HFFc6 (cell line): ENCODE measurements around the gene PRM1. TPM values are rescaled to one million over a fixed set of nuclear protein-coding genes. Genes with fewer than 3 reads are reported as not detected.

ENCODE experiments used
- DNase-seq: peaks from one replicate; pipeline ENCODE4 v3.0.0-alpha.2; 2018
- H3K27ac Mint-ChIP-seq: 2 replicates; pipeline ENCODE4 v1.8.0; 2020; ENCODE audit warnings: mild to moderate bottlenecking, mixed read lengths
- H3K27me3 Mint-ChIP-seq: 2 replicates; pipeline ENCODE4 v1.8.0; 2021; ENCODE audit warnings: mild to moderate bottlenecking, moderate library complexity, mixed read lengths; ENCODE audit not compliant: insufficient read depth
- H3K36me3 Mint-ChIP-seq: 2 replicates; pipeline ENCODE4 v1.8.0; 2021; ENCODE audit warnings: low read depth, mixed read lengths
- H3K4me1 Mint-ChIP-seq: 2 replicates; pipeline ENCODE4 v1.8.0; 2020; ENCODE audit warnings: low read depth, mixed read lengths
- H3K4me3 Mint-ChIP-seq: 2 replicates; pipeline ENCODE4 v1.8.0; 2020; ENCODE audit warnings: mild to moderate bottlenecking, moderate library complexity, mixed read lengths
- H3K9me3 Mint-ChIP-seq: 2 replicates; pipeline ENCODE4 v1.8.0; 2020; ENCODE audit warnings: mild to moderate bottlenecking, mixed read lengths
- CTCF ChIP-seq: fragments of 200-600 bp; sonication (generic); IDR thresholded peaks from 2 replicates; pipeline ENCODE4 v1.5.0; 2021; ENCODE audit warnings: antibody characterized with exemption, mild to moderate bottlenecking
- total RNA-seq, 6 experiments: library from RNA; stranded (reverse); fragmentation: NEBNext Ultra II Directional; extraction: Animal tissue kit (Norgen Biotek cat#: 25700); gene quantifications; 2 replicates in 1 of 6; 3 replicates in 5 of 6; pipeline ENCODE4 v1.2.3, GENCODE V29; 2021

PRM1 gene
- total RNA-seq, 6 experiments from 2014 or later = not detected

DNA sequence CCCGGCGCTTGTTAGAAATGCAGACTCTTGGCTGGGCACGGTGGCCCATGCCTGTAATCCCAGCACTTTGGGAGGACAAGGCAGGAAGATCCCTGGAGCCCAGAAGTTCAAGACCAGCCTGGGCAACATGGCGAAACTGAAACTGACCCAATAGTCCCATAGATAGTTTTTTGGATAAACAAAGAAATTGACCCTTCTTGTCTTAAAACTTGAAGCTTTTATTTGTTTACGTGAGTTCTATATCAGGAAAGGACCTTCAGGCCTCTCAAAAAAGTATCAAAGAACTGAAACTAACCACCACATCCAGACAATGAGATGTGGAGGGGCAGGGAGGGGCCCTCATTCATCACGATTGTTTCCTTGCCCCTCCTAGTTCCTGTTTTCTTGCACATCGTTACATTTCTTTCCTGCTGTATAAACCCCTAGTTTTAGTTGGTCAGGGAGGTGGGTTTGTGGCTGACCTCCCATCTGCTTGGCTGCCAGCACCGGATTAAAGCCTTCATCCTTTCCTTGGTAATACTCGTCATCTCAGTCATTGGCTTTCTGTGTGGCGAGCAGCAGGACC, 29.9 kb upstream of the PRM1 start:
- Mint-ChIP-seq H3K4me3 (no peak overlapping the region), H3K36me3 (no peaks in the 10 kb centered on the region)
- no peak for DNase-seq

GRCh38 chr16:11310634-11310977, 29.5 kb upstream of the PRM1 start:
- Mint-ChIP-seq H3K27me3 (no peaks in the 10 kb centered on the region; the same call in 1 of the 2 replicates), H3K27ac (no peak overlapping the region), H3K4me3 (no peak overlapping the region), H3K9me3 (no peaks in the 10 kb centered on the region), H3K4me1 (peaks cover 33% of the 10 kb centered on the region), H3K36me3 (no peaks in the 10 kb centered on the region)
- no peak for DNase-seq
- no peak for TF ChIP-seq CTCF

More for the DNA sequence above, 29.9 kb upstream of the PRM1 start:
- Mint-ChIP-seq H3K27ac (no peak overlapping the region), H3K4me1 (peaks cover 37% of the 10 kb centered on the region), H3K27me3 (no peaks in the 10 kb centered on the region; the same call in 1 of the 2 replicates), H3K9me3 (no peaks in the 10 kb centered on the region)
- TF ChIP-seq CTCF = no peak

DNA sequence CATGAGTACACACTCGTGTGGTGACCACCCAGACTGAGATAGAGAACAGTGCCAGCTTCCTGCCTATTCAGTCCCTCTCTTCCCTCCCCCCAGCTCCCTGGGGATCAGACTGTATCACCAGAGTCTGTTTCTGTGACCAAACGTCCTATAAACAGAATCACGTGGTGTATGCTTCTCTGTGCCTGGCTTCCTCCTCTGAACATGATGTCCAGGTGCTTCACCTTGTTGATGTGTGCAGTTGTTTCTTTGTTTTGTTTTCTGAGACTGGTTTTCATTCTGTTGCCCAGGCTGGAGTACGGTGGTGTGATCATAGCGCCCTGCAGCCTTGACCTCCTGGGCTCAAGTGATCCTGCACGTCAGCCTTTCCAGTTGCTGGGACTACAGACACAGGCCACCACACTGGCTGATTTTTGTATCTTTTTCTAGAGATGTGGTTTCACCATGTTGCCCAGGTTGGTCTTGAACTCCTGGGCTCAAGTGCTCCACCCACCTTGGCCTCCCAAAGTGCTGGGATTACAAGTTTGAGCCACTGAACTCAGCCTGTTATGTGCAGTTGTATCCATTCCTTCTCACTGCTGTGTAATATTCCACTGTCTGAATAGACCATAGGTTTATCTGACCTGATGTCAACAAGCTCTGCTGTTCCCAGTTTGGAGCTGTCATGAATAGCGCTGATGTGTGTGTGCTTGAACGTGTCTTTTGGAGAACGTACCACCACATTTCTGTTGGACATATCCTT, 28.9 kb upstream of the PRM1 start:
- Mint-ChIP-seq H3K36me3 (no peaks in the 10 kb centered on the region), H3K27me3 (no peaks in the 10 kb centered on the region; the same call in 1 of the 2 replicates), H3K27ac (no peak overlapping the region), H3K4me3 (no peak overlapping the region), H3K4me1 (peaks cover 27% of the 10 kb centered on the region), H3K9me3 (no peaks in the 10 kb centered on the region)
- TF ChIP-seq CTCF = no peak
- no peak for DNase-seq

DNA sequence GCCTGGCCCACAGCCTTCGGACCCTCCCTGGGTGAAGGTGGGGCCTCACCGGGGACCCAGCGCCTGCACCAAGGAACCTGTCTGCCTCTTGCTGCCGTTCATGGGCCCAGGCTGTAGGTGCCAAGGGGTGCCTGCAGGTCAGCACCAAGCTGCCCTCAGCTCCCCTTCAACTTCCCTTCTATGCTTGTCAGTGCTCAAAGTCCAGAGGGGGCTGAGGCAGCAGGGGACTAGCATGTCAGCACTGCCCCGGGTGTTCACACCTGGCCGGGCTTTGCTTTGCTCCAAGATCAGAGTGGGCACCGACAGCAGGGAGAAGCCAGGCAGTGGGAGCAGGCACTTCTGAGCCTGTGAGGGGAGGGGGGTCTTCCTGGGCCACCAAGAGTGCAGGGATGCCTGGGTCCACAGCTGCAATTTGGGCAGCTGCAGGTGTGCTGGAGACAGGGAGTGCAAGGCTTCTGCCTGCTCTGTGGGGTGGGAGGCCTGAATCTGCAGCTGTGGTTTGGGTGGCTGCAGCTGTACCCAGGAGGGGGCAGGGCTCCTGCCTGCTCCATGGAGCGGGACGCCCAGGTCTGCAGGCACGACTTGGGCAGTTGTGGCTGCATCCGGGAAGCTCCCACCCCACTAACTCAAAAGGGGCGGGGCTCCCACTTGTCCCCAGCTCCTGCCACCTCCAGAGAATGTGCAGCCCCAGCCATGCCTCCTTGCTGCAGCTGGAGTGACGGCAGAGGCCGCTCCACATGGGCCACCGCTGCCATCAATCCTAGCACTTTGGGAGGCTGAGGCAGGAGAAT, 27.6 kb upstream of the PRM1 start:
- no peak for DNase-seq
- no peak for TF ChIP-seq CTCF
- Mint-ChIP-seq H3K4me1 (peaks cover 21% of the 10 kb centered on the region), H3K27ac (no peak overlapping the region), H3K36me3 (no peaks in the 10 kb centered on the region), H3K27me3 (no peaks in the 10 kb centered on the region), H3K9me3 (no peaks in the 10 kb centered on the region), H3K4me3 (no peak overlapping the region)

- no peaks in the 10 kb centered on the region for H3K36me3 Mint-ChIP-seq
- no peak for TF ChIP-seq CTCF
- H3K4me1 Mint-ChIP-seq = peaks cover 20% of the 10 kb centered on the region
- H3K27me3 Mint-ChIP-seq = peaks cover 2% of the 10 kb centered on the region; the same call in 1 of the 2 replicates
- no peak overlapping the region for H3K27ac Mint-ChIP-seq
- H3K4me3 Mint-ChIP-seq = no peak overlapping the region
- no peaks in the 10 kb centered on the region for H3K9me3 Mint-ChIP-seq
- DNase-seq = no peak
Measured at GRCh38 chr16:11307639-11308492, 26.7 kb upstream of the PRM1 start.
